ENCODE data around the gene TARS1.

The TARS1 gene

DNA sequence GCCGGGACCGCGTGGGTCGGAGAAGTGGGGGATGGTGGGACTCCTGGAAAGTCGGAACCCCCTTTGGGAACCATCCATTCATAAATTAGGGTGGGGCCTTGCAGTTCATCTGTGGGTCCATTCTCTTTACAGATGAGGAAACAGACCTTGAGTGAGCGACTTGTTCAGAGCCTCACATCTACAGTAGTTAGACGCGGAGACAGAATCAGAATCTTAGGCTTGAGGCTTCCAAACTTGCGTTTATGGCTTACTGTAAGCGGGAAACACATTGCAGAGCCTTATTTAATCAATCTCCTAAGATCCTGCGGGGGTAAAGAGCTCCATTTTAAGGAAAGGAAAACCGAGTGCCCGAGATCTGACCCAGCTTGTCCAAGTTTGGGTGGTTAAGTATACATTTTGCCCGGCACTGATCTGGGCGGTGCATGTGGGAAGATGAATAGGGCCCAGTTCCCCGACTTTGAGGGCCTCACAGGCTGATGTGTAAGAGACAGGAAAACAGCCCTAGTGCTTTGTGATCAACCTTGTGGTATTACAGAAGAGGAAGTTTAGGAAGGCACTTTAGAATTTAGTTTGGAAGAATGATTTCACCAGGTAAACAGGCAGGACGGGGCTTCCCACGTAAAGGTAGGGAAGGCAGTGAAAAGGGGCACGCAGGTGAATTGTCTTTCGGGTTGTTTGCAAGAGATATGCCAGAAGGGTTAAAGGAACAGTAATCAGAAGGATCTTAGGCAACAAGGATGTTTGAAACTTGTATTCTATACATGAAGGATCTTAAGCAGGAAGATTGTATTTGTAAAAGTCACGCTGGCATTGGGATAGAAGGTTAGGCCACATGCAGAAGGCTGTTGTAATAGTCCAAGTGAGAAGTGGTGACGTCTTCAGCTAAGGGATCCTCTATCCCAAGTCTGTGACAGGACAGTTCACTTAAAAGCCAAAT lies 744 bp downstream of the TARS1 start:
- no peak for DNase-seq

GRCh38 chr5:33444542-33444941 lies 3.8 kb downstream of the TARS1 start:
- DNase-seq: no peak

DNA sequence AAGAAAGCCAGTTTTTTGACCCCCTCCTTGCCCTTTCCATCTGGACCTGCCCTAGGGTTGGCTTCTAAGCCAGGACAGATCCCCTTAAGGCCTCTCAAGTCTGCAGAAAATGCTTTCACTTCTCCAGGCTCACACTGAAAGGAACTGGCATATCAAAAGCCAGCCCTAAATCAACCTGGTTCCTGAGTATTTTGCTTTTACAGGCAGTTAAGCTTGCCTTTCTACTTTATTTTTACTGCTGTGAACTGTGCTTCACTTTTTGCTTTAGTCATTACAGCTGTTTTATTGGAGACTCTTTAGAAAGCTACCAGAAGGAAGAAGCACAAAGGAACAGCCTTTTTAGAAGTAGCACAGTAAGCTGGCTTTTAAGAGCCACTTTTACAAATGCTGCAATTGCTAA lies 5.0 kb downstream of the TARS1 start:
- no peak for DNase-seq

- no peak for DNase-seq
Observed at GRCh38 chr5:33448118-33448517, 7.4 kb downstream of the TARS1 start.

- DNase-seq: no peak
Observed at GRCh38 chr5:33457126-33457525, 16.4 kb downstream of the TARS1 start.

GRCh38 chr5:33457817-33458216 lies 17.1 kb downstream of the TARS1 start:
- DNase-seq: no peak

DNA sequence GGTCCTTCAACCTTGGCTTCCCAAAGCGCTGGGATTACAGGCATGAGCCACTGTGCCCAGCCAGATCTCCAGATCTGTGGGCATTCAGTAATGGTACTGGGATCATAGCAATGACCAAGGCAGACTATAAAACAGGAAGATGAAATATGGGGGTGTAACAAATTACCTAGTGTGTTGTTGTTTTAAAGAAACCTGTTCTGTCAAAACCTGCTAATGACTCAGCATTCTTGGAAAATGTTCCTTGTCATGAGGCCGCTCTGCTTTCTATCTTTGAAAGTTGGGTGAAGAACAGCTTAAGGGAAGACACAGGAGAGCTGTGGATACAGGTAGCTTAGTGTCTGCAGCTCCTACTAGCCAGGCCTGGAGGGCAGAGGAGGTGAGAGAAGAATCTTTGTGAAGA lies 19.4 kb downstream of the TARS1 start:
- DNase-seq: no peak

DNA sequence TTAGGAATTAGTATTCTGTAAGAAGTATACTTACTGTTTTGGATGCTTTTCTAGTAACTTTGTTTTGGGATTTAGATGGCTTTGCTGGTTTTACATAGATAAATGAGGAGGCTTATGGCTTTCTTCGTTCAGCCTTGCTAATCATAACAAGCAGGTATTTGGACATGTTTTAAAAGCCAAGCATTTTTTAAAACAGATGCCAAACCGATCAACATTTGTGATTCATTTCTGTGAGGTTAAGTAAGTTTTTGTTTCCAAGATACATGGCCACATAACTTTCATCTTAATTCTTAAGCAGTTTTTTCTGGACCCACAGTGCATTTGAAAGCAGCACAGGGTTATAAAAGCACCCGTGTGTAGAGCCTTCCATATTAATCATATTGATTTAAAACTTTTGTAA lies 21.7 kb downstream of the TARS1 start:
- no peak for DNase-seq

GRCh38 chr5:33465120-33465519 lies 24.4 kb downstream of the TARS1 start:
- no peak for DNase-seq

DNA sequence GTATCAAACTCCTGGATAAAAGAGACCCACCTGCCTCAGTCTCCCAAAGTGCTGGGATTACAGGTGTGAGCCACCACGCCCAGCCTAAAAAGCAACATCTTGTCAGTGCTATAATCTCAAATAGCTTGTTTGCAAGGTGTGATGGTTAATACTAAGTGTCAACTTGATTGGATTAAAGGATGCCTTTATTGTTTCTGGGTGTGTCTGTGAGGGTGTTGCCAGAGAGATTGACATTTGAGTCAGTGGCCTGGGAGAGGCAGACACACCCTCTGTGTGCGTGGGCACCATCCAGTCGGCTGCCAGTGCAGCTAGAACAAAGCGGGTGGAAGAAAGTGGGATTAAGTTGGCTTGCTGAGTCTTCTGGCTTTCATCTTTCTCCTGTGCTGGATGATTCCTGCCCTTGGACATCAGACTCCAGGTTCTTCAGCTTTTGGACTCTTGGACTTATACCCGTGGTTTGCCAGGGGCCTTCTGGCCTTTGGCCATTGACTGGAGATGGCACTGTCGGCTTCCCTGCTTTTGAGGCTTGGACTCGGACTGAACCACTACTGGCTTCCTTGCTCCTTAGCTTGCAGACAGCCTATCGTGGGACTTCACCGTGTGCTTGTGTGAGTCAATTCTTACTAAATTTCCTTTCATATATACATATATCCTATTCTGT lies 28.1 kb downstream of the TARS1 start:
- no peak for DNase-seq

- peak; percentile 8 for DNase-seq
Observed at GRCh38 chr5:33470544-33470943, 29.8 kb downstream of the TARS1 start.

- DNase-seq: no peak
Observed at GRCh38 chr5:33472805-33473409, 32.1 kb downstream of the TARS1 start.

DNA sequence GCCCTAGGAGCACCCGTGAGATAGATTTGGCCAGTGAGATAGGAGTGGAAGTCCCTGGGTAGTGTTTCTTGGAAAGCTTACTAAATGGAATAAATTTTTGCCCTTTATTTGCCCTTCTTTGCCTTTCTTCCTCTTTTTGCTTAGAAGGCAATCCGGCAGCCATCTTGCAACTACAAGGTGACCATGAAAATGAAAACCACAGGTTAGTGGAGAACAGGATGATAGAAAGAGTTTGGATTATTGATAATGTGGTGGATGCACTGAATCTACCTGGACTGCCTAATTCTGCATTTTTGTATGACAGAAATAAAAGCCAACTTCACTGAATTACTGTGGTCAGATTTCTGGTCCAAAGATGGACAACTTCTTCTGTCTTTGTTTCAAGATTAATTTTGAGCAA lies 33.2 kb downstream of the TARS1 start:
- DNase-seq: no peak

GRCh38 chr5:33474931-33475499 lies 34.2 kb downstream of the TARS1 start:
- DNase-seq: no peak

GRCh38 chr5:33475706-33476105 lies 34.9 kb downstream of the TARS1 start:
- DNase-seq: no peak

DNA sequence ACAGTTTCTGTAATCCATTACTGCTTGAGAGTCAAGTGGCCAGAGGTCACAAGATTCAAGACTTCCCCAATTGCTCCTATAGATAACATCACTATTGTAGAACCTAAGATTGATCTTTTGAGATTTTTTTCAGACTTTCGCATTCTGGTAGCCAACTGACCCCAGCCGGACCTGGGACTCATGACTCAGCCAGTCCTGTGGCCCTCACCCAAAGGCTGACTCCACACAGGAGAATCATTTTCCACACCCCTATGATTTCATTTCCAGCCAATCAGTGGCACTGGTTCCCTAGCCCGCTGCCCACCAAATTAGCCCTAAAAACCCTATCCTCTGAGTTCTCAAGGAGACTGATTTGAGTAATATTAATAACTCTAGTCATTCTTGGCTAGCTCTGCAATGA lies 36.2 kb downstream of the TARS1 start:
- no peak for DNase-seq

GRCh38 chr5:33477816-33478215 lies 37.1 kb downstream of the TARS1 start:
- no peak for DNase-seq

GRCh38 chr5:33479311-33479710 lies 38.5 kb downstream of the TARS1 start:
- DNase-seq: no peak

DNA sequence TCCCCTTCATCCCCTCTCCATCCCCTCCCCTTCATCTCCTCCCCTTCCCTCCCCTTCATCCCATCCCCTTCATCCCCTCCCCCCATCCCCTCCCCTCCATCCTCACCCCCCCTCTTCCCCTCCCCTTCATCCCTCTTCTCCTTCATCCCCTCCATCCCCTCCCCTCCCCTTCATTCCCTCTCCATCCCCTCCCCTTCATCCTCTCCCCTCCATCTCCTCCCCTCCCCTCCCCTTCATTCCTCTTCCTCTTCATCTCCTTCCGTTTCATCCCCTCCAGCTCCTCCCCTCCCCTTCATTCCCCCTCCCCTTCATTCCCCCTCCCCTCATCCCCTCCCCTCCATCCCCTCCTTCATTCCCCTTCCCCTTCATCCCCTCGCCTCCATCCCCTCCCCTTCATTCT lies 40.1 kb downstream of the TARS1 start:
- DNase-seq: no peak

- DNase-seq: no peak
Observed at GRCh38 chr5:33482335-33482734, 41.6 kb downstream of the TARS1 start.

- DNase-seq: no peak
Observed at GRCh38 chr5:33487236-33487635, 46.5 kb downstream of the TARS1 start.

GRCh38 chr5:33488558-33489355 lies 48.0 kb downstream of the TARS1 start:
- no peak for DNase-seq

Measured in COR-L47 (cell line).